Fibroblast of lung (primary cell): ENCODE measurements around the gene DNAJC5. TPM values are rescaled to one million over a fixed set of nuclear protein-coding genes. Genes with fewer than 3 reads are reported as not detected.
A peak's percentile ranks its signal among the peaks of the same experiment; 100 is the strongest.

Experiments used
- DNase-seq, 2 donors: peaks; one replicate each; pipeline versions ENCODE4 v3.0.0 to v3.0.0-alpha.2; 2010; ENCODE audit warnings: low read depth in 2 of 2
- H2AFZ ChIP-seq: 2 replicates; pipeline ENCODE4 v1.5.1; 2012; ENCODE audit warnings: low read length, control low read depth, inconsistent platforms
- H3K27ac ChIP-seq: 2 replicates; pipeline ENCODE4 v1.5.1; 2011; ENCODE audit warnings: low read length, control low read depth; ENCODE audit not compliant: insufficient read depth
- H3K27me3 ChIP-seq: 2 replicates; pipeline ENCODE4 v1.5.1; 2011; ENCODE audit warnings: mild to moderate bottlenecking, low read length; ENCODE audit not compliant: control insufficient read depth, insufficient read depth
- H3K36me3 ChIP-seq: 2 replicates; pipeline ENCODE4 v1.5.1; 2011; ENCODE audit warnings: low read length; ENCODE audit not compliant: control insufficient read depth, insufficient read depth
- H3K4me1 ChIP-seq: 2 replicates; pipeline ENCODE4 v1.5.1; 2011; ENCODE audit warnings: low read length; ENCODE audit not compliant: control insufficient read depth, insufficient read depth; ENCODE audit errors: extremely low read depth
- H3K4me2 ChIP-seq: 2 replicates; pipeline ENCODE4 v1.5.1; 2011; ENCODE audit warnings: low read length, control low read depth; ENCODE audit not compliant: insufficient read depth; ENCODE audit errors: extremely low read depth
- H3K4me3 ChIP-seq, 4 experiments: fragments of 200-600 bp in 1 of 4; sonication (generic) in 1 of 4; replicated peaks in 1 of 4; 2 replicates each; pipeline ENCODE4 v1.5.1; 2011 to 2016; ENCODE audit warnings: low read length in 4 of 4, low read depth in 3 of 4, mild to moderate bottlenecking in 3 of 4, control low read depth in 2 of 4, inconsistent platforms in 1 of 4, mixed read lengths in 1 of 4; ENCODE audit not compliant: insufficient read depth in 1 of 4; ENCODE audit errors: control extremely low read depth in 1 of 4
- H3K79me2 ChIP-seq: 2 replicates; pipeline ENCODE4 v1.5.1; 2012; ENCODE audit warnings: mild to moderate bottlenecking, low read length, inconsistent platforms; ENCODE audit not compliant: control insufficient read depth, insufficient read depth
- H3K9ac ChIP-seq: 2 replicates; pipeline ENCODE4 v1.5.1; 2011; ENCODE audit warnings: mild to moderate bottlenecking, low read length, control low read depth; ENCODE audit not compliant: insufficient read depth
- H3K9me3 ChIP-seq: 2 replicates; pipeline ENCODE4 v1.5.1; 2012; ENCODE audit warnings: low read depth, low read length; ENCODE audit not compliant: control insufficient read depth, insufficient read depth
- H4K20me1 ChIP-seq: 2 replicates; pipeline ENCODE4 v1.5.1; 2011; ENCODE audit warnings: low read length; ENCODE audit not compliant: control insufficient read depth, insufficient read depth; ENCODE audit errors: extremely low read depth
- CTCF ChIP-seq, 2 donors: IDR thresholded peaks in 1 of 2; conservative IDR thresholded peaks in 1 of 2; 1 replicate in 1 of 2; 2 replicates in 1 of 2; pipeline ENCODE4 v1.5.1; 2011 to 2012; ENCODE audit warnings: low read length in 2 of 2, control low read depth in 1 of 2, inconsistent platforms in 1 of 2, low read depth in 1 of 2, mild to moderate bottlenecking in 1 of 2
- EZH2 ChIP-seq: IDR thresholded peaks from 2 replicates; pipeline ENCODE4 v1.5.1; 2012; ENCODE audit warnings: low read length, control low read depth, mild to moderate bottlenecking; ENCODE audit errors: missing control alignments
- polyA plus RNA-seq, 2 donors: library from polyadenylated mRNA; depleted of rRNA in 1 of 2; stranded (reverse) in 1 of 2; unstranded in 1 of 2; fragments of >200 nt; gene quantifications; 2 replicates each; pipeline ENCODE4 v1.2.1, GENCODE V29; 2011 to 2012; ENCODE audit warnings: missing spikeins in 1 of 2
- total RNA-seq: library from RNA; depleted of rRNA; stranded (reverse); fragments of >200 nt; gene quantifications from 2 replicates; pipeline ENCODE4 v1.2.1, GENCODE V29; 2014

Gene DNAJC5
- total and polyA plus RNA-seq, 2 donors (not counting 1 experiment from before 2014, with no cell fraction given) = 29.6 to 48.9 TPM

GRCh38 chr20:63917811-63918210, 22.9 kb downstream of the DNAJC5 start:
- Histone ChIP-seq H3K79me2 (peaks cover 43% of the 10 kb centered on the region), H3K9ac (no peak overlapping the region), H4K20me1 (no peaks in the 10 kb centered on the region), H2AFZ (no peak overlapping the region), H3K4me2 (no peak overlapping the region), H3K9me3 (no peaks in the 10 kb centered on the region), H3K4me1 (no peaks in the 10 kb centered on the region), H3K4me3 (no peak overlapping the region), H3K36me3 (peaks cover 2% of the 10 kb centered on the region), H3K27me3 (no peaks in the 10 kb centered on the region), H3K27ac (no peak overlapping the region)
- TF ChIP-seq EZH2 = no peak
- no peak for TF ChIP-seq CTCF (conservative IDR thresholded peaks at IDR 0.05 in 1 of 2, IDR thresholded peaks at IDR 0.05 in 1 of 2; ENCODE audit: low read depth in 1 of 2, low read length in 2 of 2)
- peak in 1 of 2 donors; percentile 17 for DNase-seq

GRCh38 chr20:63919130-63919529, 24.2 kb downstream of the DNAJC5 start:
- H3K27me3 ChIP-seq = no peaks in the 10 kb centered on the region
- no peaks in the 10 kb centered on the region for H4K20me1 ChIP-seq
- H3K79me2 ChIP-seq = peaks cover 36% of the 10 kb centered on the region
- no peak overlapping the region for H2AFZ ChIP-seq
- H3K27ac ChIP-seq = no peak overlapping the region
- DNase-seq = no peak
- no peak overlapping the region for H3K9ac ChIP-seq
- TF ChIP-seq CTCF (conservative IDR thresholded peaks at IDR 0.05 in 1 of 2, IDR thresholded peaks at IDR 0.05 in 1 of 2; ENCODE audit: low read depth in 1 of 2, low read length in 2 of 2) (no peak), EZH2 (no peak)
- H3K4me3 ChIP-seq = no peak overlapping the region
- H3K9me3 ChIP-seq = no peaks in the 10 kb centered on the region
- no peak overlapping the region for H3K4me2 ChIP-seq
- peaks cover 2% of the 10 kb centered on the region for H3K36me3 ChIP-seq
- no peaks in the 10 kb centered on the region for H3K4me1 ChIP-seq

GRCh38 chr20:63920226-63920625, 25.3 kb downstream of the DNAJC5 start:
- no peak for TF ChIP-seq CTCF (conservative IDR thresholded peaks at IDR 0.05 in 1 of 2, IDR thresholded peaks at IDR 0.05 in 1 of 2; ENCODE audit: low read depth in 1 of 2, low read length in 2 of 2)
- no peak for TF ChIP-seq EZH2
- H3K27me3 ChIP-seq = no peaks in the 10 kb centered on the region
- no peaks in the 10 kb centered on the region for H3K4me1 ChIP-seq
- H4K20me1 ChIP-seq = no peaks in the 10 kb centered on the region
- H2AFZ ChIP-seq = no peak overlapping the region
- H3K4me2 ChIP-seq = no peak overlapping the region
- no peak overlapping the region for H3K4me3 ChIP-seq
- no peak overlapping the region for H3K27ac ChIP-seq
- no peaks in the 10 kb centered on the region for H3K9me3 ChIP-seq
- H3K79me2 ChIP-seq = peaks cover 43% of the 10 kb centered on the region
- peaks cover 2% of the 10 kb centered on the region for H3K36me3 ChIP-seq
- no peak for DNase-seq
- H3K9ac ChIP-seq = no peak overlapping the region
